ENCODE results near the gene TLR6. TPM values are rescaled to one million over a fixed set of nuclear protein-coding genes. Genes with fewer than 3 reads are reported as not detected.

The TLR6 gene
- total RNA-seq, 6 donors from 2014 or later: 3.2 to 10.4 (median 5.8) TPM

GRCh38 chr4:38785901-38786402 is 70.7 kb downstream of the TLR6 start:
- ATAC-seq (ENCODE audit: low FRiP score in 2 of 2) (peak; percentile 79 to 85), DNase-seq (peak; percentile 26 to 33)
- Histone ChIP-seq H3K4me1 (peaks cover 0 to 4% (median 0%) of the 10 kb centered on the region in 4 donors), H3K36me3 (no peaks in the 10 kb centered on the region), H3K27me3 (no peaks in the 10 kb centered on the region), H3K9me3 (no peaks in the 10 kb centered on the region), H3K4me3 (no peak overlapping the region), H3K27ac (peak overlapping the region; percentile 23 to 74 (median 62))
- peak in 1 of 4 donors; percentile 39 for TF ChIP-seq POLR2A (IDR thresholded peaks at IDR 0.05)
- no peak for TF ChIP-seq POLR2AphosphoS5 (IDR thresholded peaks at IDR 0.05)
- TF ChIP-seq EP300 (IDR thresholded peaks at IDR 0.05): no peak
- no peak for TF ChIP-seq CTCF (IDR thresholded peaks at IDR 0.05)
- 80 to 81% methylated on average over 8 of the region's 8 CpGs for WGBS, 2 donors

GRCh38 chr4:38785041-38785790 is 71.4 kb downstream of the TLR6 start:
- Histone ChIP-seq H3K36me3 (no peaks in the 10 kb centered on the region), H3K27ac (peak overlapping the region; percentile 23 to 74 (median 62)), H3K4me3 (no peak overlapping the region), H3K4me1 (peaks cover 0 to 4% (median 0%) of the 10 kb centered on the region in 4 donors), H3K27me3 (no peaks in the 10 kb centered on the region), H3K9me3 (no peaks in the 10 kb centered on the region)
- peak in 1 of 2 donors; percentile 19 for ATAC-seq (ENCODE audit: low FRiP score in 2 of 2)
- DNase-seq: no peak
- TF ChIP-seq POLR2AphosphoS5 (IDR thresholded peaks at IDR 0.05) (no peak), CTCF (IDR thresholded peaks at IDR 0.05) (no peak), POLR2A (IDR thresholded peaks at IDR 0.05) (no peak), EP300 (IDR thresholded peaks at IDR 0.05) (no peak)
- WGBS, 2 donors: 57 to 62% methylated on average over 6 of the region's 6 CpGs

GRCh38 chr4:38784141-38784540 is 72.5 kb downstream of the TLR6 start:
- no peak for ATAC-seq (ENCODE audit: low FRiP score in 2 of 2)

GRCh38 chr4:38783109-38783460 is 73.5 kb downstream of the TLR6 start:
- DNase-seq (no peak), ATAC-seq (ENCODE audit: low FRiP score in 2 of 2) (no peak)
- no peak overlapping the region for H3K27ac ChIP-seq
- H3K4me1 ChIP-seq: peaks cover 0 to 4% (median 0%) of the 10 kb centered on the region in 4 donors
- no peaks in the 10 kb centered on the region for H3K36me3 ChIP-seq
- H3K4me3 ChIP-seq: no peak overlapping the region
- H3K27me3 ChIP-seq: no peaks in the 10 kb centered on the region
- 87 to 89% methylated on average over 8 of the region's 8 CpGs for WGBS, 2 donors
- H3K9me3 ChIP-seq: no peaks in the 10 kb centered on the region
- no peak for TF ChIP-seq CTCF (IDR thresholded peaks at IDR 0.05)
- no peak for TF ChIP-seq POLR2AphosphoS5 (IDR thresholded peaks at IDR 0.05)
- TF ChIP-seq POLR2A (IDR thresholded peaks at IDR 0.05): no peak
- TF ChIP-seq EP300 (IDR thresholded peaks at IDR 0.05): no peak

More at GRCh38 chr4:38784141-38784540, 72.5 kb downstream of the TLR6 start:
- H3K27me3 ChIP-seq: no peaks in the 10 kb centered on the region
- H3K27ac ChIP-seq: no peak overlapping the region
- 98 to 100% methylated on average over 3 to 4 of the region's 4 CpGs for WGBS, 2 donors
- no peak for DNase-seq
- H3K4me1 ChIP-seq: peaks cover 0 to 4% (median 0%) of the 10 kb centered on the region in 4 donors
- H3K4me3 ChIP-seq: no peak overlapping the region
- H3K36me3 ChIP-seq: no peaks in the 10 kb centered on the region
- TF ChIP-seq POLR2A (IDR thresholded peaks at IDR 0.05) (no peak), EP300 (IDR thresholded peaks at IDR 0.05) (no peak), POLR2AphosphoS5 (IDR thresholded peaks at IDR 0.05) (no peak), CTCF (IDR thresholded peaks at IDR 0.05) (no peak)
- no peaks in the 10 kb centered on the region for H3K9me3 ChIP-seq
